Muscle layer of duodenum (tissue), 2 donors: ENCODE results near the gene MMS22L.

Experiments
- H3K27ac ChIP-seq: one replicate; pipeline ENCODE4 v1.7.0; 2013; ENCODE audit warnings: mild to moderate bottlenecking, low read length
- H3K27me3 ChIP-seq: one replicate; pipeline ENCODE4 v1.7.0; 2013; ENCODE audit warnings: low read depth, mild to moderate bottlenecking, control low read depth, low read length
- H3K36me3 ChIP-seq, 2 donors: one replicate each; pipeline ENCODE4 v1.7.0; 2013; ENCODE audit warnings: low read length in 2 of 2, control low read depth in 1 of 2, mild to moderate bottlenecking in 1 of 2; ENCODE audit not compliant: insufficient read depth in 2 of 2, control insufficient read depth in 1 of 2
- H3K4me1 ChIP-seq, 2 donors: one replicate each; pipeline ENCODE4 v1.7.0; 2013; ENCODE audit warnings: low read length in 2 of 2, mild to moderate bottlenecking in 2 of 2, control low read depth in 1 of 2, moderate library complexity in 1 of 2; ENCODE audit not compliant: insufficient read depth in 2 of 2, control insufficient read depth in 1 of 2
- H3K4me3 ChIP-seq, 2 donors: one replicate each; pipeline ENCODE4 v1.7.0; 2013; ENCODE audit warnings: low read length in 2 of 2, low read depth in 1 of 2, mild to moderate bottlenecking in 1 of 2
- H3K9me3 ChIP-seq, 2 donors: one replicate each; pipeline ENCODE4 v1.7.0; 2013; ENCODE audit warnings: low read length in 2 of 2, control low read depth in 1 of 2, mild to moderate bottlenecking in 1 of 2; ENCODE audit not compliant: control insufficient read depth in 1 of 2
- donor health status: healthy.

The MMS22L gene

DNA sequence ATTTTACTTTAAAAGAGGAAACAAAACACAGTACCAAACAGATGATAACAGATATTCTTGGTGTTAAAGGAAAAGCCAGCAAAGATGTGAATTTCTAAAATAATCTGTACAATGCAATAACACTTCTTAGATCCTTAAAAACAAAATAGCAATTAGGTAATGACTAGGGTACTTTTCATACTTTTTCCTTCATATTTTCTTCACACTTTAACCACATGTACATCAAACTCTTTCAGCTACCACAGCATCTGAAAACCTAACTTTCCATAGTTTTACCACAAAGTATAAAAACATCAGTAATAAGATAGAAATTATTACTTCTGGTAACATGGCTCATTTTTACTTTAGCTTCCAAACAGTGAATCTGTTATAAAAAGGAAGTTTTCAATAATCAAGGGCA, 141.3 kb downstream of the MMS22L start:
- Histone ChIP-seq H3K9me3 (no peaks in the 10 kb centered on the region), H3K36me3 (no peaks in the 10 kb centered on the region), H3K27me3 (no peaks in the 10 kb centered on the region), H3K27ac (no peak overlapping the region), H3K4me3 (no peak overlapping the region), H3K4me1 (no peaks in the 10 kb centered on the region)

DNA sequence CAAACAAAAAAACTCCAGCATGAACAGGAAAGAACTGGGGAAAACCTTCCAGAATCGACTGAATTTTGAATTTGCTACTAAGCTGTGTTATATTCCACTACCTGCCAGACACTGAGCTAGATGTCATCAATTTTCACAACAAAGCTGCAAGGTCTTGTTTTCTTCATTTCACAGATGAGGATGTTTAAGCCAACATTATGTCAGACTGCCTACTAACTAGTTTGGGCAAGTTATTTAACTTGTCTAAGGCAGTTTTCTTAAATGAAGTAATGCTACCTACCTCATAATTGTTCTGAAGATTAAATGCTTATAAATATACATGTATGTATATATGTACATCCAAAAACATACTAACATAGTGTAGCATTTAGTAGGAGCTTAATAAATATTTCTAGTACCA, 144.4 kb downstream of the MMS22L start:
- no peaks in the 10 kb centered on the region for H3K36me3 ChIP-seq
- no peak overlapping the region for H3K4me3 ChIP-seq
- no peak overlapping the region for H3K27ac ChIP-seq
- no peaks in the 10 kb centered on the region for H3K4me1 ChIP-seq
- no peaks in the 10 kb centered on the region for H3K9me3 ChIP-seq
- no peaks in the 10 kb centered on the region for H3K27me3 ChIP-seq

DNA sequence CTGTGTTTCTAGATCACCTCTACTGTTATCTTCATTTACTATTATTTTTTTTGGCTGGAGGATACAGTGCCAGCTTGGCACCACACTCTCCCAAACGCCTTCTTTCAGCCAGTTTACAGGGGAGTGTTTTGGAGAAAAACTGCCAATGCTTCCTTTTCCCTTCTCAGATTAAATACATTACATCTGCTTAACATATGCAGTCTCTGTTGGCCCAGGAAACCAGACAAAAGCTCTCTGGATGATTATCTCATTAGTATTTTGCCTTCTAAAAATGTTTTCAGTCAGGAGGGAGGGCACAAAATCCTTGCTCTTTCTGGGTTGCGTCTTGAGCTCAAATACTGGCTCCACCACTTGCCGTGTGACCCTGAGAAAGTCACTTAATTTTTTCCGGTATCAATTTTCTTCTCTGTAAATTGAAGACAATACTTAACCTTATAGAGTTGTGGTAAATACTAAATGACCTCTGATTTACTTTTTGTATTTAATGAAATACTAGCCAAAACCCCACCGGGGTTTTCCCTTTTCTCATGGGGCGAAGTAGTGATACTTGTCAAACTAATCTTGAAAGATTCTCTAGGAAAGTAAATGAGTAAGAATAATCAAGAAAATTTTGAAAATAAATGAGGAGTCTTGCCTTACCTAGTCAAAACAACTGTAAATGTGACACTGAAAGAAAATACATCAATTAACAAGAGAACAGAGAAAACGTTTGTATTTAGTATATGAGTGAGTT, 146.2 kb downstream of the MMS22L start:
- Histone ChIP-seq H3K36me3 (no peaks in the 10 kb centered on the region), H3K4me3 (no peak overlapping the region), H3K27ac (no peak overlapping the region), H3K27me3 (no peaks in the 10 kb centered on the region), H3K4me1 (no peaks in the 10 kb centered on the region), H3K9me3 (no peaks in the 10 kb centered on the region)

DNA sequence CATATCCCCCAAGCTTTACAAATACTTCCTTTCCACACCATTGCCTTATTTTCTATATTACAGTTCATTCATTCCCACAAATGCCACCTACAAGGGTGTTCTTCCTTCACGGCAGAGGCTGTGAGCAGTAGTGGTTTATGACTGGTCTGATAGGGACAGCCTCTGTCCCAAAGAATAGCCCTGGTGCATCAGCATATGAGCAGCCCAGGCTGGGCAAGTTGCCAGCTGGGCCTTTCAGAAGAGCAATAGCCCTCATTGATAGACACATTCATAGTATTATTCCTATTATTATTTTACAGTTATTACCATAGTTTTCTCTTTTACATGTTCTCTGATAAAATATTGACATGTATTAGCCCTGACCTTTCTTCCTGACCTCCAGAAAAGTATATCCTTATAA, 149.9 kb downstream of the MMS22L start:
- Histone ChIP-seq H3K27me3 (no peaks in the 10 kb centered on the region), H3K4me3 (no peak overlapping the region), H3K27ac (no peak overlapping the region), H3K36me3 (no peaks in the 10 kb centered on the region), H3K4me1 (no peaks in the 10 kb centered on the region), H3K9me3 (no peaks in the 10 kb centered on the region)

DNA sequence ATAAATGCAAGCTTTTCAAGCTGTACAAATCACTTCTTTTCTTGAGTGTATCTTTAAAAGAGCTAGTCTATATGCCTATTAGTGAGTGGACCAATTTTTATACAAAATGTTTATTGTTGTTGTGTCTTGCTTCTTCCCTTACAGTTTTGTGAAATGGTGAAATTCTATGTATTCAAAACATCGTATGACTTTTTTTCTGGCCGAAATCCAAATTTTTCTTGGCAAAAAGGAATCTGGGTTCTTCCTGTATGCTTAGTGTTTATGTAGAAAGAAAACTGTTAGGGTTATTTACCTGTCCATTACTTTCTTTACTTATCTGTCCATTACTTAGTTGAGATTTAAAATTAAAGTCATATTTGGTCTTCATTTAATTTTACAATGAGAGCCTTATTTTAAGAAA, 153.9 kb downstream of the MMS22L start:
- Histone ChIP-seq H3K9me3 (no peaks in the 10 kb centered on the region), H3K4me3 (no peak overlapping the region)

DNA sequence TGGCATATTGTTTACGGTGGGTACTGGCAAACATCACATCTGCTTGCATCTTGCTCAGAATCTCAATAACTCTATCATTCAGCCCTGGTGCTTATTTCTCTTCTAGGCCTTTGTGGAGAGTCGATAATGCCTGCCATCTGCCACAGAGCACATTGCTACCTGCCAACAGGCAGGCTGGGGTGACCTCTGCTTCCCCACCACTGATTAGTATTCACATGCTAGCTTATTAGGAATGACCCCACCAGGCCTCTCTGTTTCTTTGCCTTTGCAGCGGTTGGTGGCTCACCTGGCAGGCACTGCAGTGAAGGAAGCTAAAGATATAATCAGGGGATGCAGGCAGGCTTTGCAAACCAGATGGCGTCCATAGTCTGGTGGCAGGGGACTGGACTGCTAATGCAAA, 154.5 kb downstream of the MMS22L start:
- Histone ChIP-seq H3K9me3 (no peaks in the 10 kb centered on the region), H3K27ac (no peak overlapping the region), H3K4me3 (no peak overlapping the region), H3K36me3 (no peaks in the 10 kb centered on the region), H3K4me1 (no peaks in the 10 kb centered on the region), H3K27me3 (no peaks in the 10 kb centered on the region)

More for the DNA sequence above, 153.9 kb downstream of the MMS22L start:
- Histone ChIP-seq H3K27ac (no peak overlapping the region), H3K27me3 (no peaks in the 10 kb centered on the region), H3K4me1 (no peaks in the 10 kb centered on the region), H3K36me3 (no peaks in the 10 kb centered on the region)

DNA sequence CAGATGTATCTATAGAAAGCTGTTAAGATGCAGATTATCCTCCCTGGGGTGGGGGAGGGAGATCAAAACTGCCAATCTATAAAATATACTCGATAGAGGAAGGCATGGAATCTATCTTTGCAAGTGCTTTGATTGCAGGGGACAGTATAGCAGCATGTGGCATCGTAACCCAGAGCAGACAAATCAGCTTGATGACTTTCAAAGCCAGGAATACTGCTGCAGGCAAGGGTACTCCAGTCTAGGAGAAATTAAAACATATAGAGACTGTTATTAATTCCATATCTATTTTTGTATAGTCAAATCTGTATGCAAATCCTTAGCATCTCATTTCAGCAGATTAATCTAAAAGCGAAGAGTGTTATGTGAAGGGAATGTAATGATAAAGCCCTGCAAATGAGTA, 159.4 kb downstream of the MMS22L start:
- Histone ChIP-seq H3K4me1 (no peaks in the 10 kb centered on the region), H3K27ac (no peak overlapping the region), H3K27me3 (no peaks in the 10 kb centered on the region), H3K36me3 (no peaks in the 10 kb centered on the region), H3K4me3 (no peak overlapping the region), H3K9me3 (peaks cover 0 to 4% of the 10 kb centered on the region in 2 donors)

DNA sequence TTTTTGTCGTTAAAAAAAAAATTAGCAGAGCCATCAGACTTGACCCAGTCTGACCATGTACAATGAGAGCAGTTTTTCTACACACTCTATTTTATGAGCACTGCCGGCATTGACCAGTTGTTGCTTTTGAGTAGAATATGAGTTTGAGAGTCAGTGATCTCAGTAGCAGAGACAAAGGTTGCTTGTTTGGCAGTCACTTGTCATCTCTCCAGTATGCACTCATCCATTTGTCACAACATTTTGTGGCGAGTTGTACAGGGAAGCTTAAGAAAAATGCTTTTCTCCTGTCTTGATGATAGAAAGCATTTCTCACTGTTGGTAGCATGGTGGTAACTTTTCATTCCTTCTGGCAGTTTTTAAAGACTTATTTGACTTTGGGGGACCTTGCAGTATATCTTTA, 159.9 kb downstream of the MMS22L start:
- Histone ChIP-seq H3K4me1 (no peaks in the 10 kb centered on the region), H3K4me3 (no peak overlapping the region)

DNA sequence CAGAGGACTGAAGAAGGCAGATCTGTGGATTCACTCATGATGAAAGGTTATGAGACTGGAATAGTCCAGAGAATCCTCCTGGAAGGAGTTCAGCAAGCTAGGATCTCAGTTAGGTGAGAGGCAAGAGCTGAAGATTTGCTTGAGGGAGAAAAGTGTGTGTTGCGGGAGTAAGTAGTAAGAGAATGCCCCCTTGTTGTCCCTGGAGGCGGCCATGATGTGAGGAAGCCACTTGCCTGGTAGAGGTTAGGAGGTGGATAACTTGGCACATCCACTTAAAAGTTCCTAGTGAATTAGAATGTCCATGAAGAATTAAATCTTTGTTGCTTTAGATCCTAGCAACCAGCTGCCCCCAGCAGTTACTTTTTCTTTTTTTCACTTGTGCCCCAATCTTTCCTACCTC, 162.5 kb downstream of the MMS22L start:
- H3K27me3 ChIP-seq: no peaks in the 10 kb centered on the region
- no peak overlapping the region for H3K27ac ChIP-seq
- H3K36me3 ChIP-seq: no peaks in the 10 kb centered on the region
- H3K9me3 ChIP-seq: peaks cover 0 to 4% of the 10 kb centered on the region in 2 donors
- no peak overlapping the region for H3K4me3 ChIP-seq
- no peaks in the 10 kb centered on the region for H3K4me1 ChIP-seq

More for the DNA sequence above, 159.9 kb downstream of the MMS22L start:
- H3K36me3 ChIP-seq: no peaks in the 10 kb centered on the region
- H3K27me3 ChIP-seq: no peaks in the 10 kb centered on the region
- H3K9me3 ChIP-seq: peaks cover 0 to 4% of the 10 kb centered on the region in 2 donors
- no peak overlapping the region for H3K27ac ChIP-seq

DNA sequence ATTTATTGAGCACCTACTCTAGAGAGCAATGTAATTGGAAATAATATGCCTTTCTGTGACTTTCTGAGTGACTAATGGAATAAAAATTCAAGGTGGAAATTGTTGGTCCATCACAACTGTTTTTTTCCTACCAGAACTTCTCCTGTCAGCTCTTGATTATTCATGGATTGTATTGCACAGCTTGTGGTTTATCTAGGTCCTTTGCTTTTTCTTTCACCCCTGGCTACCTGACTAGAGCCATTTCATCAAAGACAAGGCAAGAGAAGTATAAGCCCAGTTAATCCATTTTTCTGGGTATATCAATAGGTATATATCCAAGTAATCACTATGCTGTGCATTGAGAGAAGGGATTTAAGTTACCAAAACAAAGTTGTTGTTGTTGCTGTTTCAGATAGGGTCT, 168.4 kb downstream of the MMS22L start:
- peaks cover 0 to 6% of the 10 kb centered on the region in 2 donors for H3K9me3 ChIP-seq
- H3K4me3 ChIP-seq: no peak overlapping the region
- H3K36me3 ChIP-seq: no peaks in the 10 kb centered on the region
- no peak overlapping the region for H3K27ac ChIP-seq
- no peaks in the 10 kb centered on the region for H3K4me1 ChIP-seq
- H3K27me3 ChIP-seq: no peaks in the 10 kb centered on the region

DNA sequence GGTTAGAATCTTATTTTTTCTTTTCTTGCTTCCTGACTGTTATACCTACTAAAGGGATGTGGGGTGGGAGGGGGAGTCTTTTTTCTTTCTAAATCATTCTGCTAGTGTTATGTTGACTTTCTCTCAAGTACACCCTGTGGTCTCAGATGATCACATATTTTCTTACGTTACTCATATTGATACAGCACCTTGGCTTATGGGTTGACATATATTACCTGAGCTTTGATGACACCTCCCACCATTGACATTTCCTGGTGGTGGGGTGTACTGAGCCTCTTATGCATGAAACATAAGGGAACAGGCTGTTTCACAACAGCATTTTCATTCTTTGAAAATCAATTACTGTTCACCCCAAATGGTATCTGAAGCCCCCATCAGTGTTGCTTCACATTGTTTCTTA, 169.8 kb downstream of the MMS22L start:
- peaks cover 0 to 6% of the 10 kb centered on the region in 2 donors for H3K9me3 ChIP-seq
- H3K36me3 ChIP-seq: no peaks in the 10 kb centered on the region
- H3K27ac ChIP-seq: no peak overlapping the region
- no peaks in the 10 kb centered on the region for H3K27me3 ChIP-seq
- no peaks in the 10 kb centered on the region for H3K4me1 ChIP-seq
- H3K4me3 ChIP-seq: no peak overlapping the region

DNA sequence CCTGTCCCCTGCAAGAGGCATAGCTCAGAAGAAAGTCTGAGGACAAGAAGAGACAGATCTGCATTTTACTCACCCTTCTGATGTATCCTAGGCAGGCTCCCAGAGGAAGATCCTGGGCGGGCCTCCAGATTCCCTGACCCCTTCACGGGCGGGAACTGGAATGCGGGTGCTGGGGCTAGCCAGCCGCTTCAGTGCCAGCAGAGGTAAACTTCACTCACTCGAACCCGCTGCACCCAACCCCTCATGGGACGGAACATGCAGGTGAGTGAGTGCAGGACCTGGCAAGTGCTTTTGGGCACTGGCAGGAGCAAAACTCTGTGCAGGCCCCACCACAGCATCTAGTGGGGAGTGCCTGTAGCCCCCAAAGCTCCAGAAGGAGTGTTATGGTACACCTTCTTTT, 171.8 kb downstream of the MMS22L start:
- Histone ChIP-seq H3K4me1 (no peaks in the 10 kb centered on the region), H3K4me3 (no peak overlapping the region), H3K36me3 (no peaks in the 10 kb centered on the region), H3K9me3 (peaks cover 0 to 6% of the 10 kb centered on the region in 2 donors), H3K27ac (no peak overlapping the region), H3K27me3 (no peaks in the 10 kb centered on the region)
